Left renal pelvis (tissue), 4 donors: ENCODE data around the gene B4GALT2. TPM values are rescaled to one million over a fixed set of nuclear protein-coding genes. Genes with fewer than 3 reads are reported as not detected.

Source experiments
- DNase-seq, 4 donors: peaks; one replicate each; pipeline ENCODE4 v3.0.0-alpha.2; 2013; ENCODE audit warnings: low read depth in 4 of 4, low spot score in 3 of 4
- polyA plus RNA-seq, 4 donors: library from polyadenylated mRNA; unstranded; fragments of 120-200 nt; gene quantifications; one replicate each; pipeline ENCODE4 v1.2.1, GENCODE V29; 2013; ENCODE audit not compliant: insufficient read length in 4 of 4

The B4GALT2 gene
- polyA plus RNA-seq, 4 donors: 36.3 to 55.4 (median 41.8) TPM

DNA sequence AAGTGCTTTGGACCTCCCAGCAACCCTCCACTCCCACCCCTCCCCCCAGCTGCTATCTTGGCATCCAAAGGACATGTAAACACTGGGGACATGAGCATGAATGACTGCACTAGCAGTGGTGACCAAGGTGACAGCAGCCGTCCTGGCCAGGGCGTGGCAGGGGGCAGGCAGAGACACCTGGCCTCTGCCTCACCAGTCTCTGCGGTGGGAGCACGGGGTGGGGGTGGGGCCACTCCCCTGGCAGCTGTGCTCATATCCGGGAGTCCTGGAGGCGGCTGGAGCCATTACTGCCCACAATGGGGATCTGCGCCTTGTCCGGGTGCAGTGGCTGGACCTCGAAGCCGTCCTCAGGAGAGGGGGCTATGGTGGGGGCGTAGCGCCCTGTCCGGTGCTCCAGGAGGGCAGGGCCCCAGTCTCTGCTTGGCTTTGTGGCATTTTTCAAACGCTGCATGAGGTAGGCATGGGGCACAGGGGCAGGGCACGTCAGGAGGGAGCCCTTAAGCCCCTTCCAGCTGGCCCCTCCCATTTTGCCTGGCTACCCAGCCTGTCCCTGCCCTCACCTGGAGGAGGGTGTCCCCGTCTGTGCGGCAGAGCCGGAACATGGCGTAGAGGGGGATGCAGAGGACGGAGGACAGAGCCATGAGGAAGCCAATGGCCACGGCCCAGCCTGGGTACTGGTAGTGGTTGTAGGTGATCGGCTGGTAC lies 18.4 kb downstream of the B4GALT2 start:
- DNase-seq: no peak

DNA sequence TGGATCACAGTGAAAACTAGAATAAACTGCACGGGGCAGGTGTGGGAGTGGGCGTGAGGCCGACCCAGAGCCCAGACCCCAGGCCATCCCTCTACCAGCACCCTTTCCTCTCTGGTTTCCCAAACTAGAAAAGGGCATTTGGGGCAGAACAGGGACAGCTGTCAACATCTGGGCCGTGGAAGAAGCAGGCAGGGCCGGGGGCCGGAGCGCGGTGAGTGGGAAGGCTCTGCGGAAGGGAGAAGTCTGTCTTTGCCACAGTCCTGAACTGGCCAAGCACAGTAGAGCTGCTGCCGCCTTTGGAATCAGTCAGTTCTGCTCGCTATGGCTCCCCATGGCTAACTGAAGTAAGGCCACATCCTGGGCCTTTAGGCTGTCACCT lies 19.0 kb downstream of the B4GALT2 start:
- no peak for DNase-seq

DNA sequence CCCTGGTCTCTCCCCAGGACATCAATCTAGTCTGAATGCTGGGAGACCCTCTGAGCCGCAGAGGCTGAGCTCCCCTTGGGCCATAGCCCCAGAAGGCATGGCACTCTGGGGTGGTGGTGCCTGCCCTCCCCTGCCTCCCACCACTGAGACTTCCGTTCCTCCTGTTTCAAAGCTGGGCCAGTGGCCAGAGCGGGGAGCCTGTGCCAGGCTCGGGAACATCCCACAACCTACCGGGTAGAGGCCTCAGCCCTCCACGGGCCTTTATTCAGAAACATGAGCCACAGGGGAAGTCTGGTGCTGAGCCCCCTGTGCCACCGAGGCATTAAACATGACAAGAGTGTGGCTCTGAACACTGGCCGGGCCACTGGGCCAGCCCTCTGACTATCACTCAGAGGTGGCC lies 20.4 kb downstream of the B4GALT2 start:
- DNase-seq: no peak

DNA sequence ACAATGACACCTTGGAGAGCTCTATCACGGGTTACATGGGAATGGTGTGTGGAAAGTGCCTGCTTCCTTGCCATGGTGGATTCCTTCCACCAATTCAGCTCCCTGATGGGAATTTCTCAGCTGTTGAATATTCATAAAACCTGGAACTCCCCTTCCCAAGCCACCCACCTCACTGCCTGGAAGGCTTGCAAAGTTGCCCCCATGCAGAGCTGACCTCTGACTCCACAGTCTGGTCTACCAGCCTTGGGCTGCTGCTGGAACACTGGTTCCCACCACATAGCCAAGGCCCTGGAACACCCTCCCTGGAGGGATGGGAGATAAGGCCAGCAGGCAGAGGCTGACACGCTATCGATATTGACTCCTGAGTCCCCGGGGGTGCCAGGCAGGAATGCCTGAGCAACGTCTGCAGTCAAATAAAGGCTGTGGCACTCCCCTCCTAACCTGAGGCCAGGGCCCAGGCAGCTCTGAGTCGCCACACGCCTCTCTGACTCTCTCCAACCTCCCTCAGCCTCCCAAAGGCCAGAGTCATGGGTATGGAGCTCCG lies 21.2 kb downstream of the B4GALT2 start:
- DNase-seq: no peak

DNA sequence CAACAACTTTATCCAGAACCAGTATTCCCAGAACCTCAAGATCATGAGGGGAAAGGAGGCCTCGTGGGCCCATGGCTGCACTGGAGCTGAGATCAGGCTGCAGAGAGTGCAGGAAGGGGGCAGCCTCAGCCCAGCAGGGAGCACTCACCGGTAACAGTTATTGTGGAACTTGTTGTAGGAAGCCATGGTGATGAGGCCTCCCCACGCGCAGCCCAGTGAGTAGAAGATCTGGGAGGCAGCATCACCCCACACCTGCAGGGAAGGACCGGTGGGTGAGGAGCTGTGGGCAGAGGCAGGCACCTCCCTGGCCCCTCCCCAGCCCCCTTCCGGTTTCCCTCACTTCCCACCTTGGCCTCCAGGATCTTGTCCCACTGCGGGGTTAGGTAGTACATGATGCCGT lies 23.2 kb downstream of the B4GALT2 start:
- no peak for DNase-seq

DNA sequence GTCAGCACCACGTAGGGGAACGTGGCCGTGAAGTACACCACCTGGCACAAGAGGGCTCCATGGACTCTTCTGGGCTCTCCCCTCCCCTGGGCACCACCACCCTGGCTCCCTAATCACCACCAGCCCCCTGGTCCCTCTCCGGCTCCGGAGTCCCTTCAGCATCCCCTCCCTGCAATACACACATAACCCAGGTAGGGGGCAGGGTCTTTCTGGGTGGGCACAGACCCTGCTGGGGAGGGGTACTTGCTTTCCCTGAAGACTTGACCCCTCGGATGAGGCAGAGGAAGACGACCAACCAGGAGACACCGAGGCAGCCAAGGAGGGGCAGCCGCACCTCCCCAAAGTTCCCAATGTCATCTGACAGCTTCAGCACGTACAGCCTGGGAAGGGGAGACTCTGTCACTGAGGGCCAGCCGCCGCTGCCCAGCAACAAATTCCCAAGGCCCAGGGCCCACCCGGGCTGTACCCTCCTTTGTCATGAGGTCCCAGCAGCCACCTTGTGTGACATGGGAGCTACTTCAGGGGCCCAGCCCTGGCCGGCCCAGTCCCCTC lies 23.7 kb downstream of the B4GALT2 start:
- no peak for DNase-seq

DNA sequence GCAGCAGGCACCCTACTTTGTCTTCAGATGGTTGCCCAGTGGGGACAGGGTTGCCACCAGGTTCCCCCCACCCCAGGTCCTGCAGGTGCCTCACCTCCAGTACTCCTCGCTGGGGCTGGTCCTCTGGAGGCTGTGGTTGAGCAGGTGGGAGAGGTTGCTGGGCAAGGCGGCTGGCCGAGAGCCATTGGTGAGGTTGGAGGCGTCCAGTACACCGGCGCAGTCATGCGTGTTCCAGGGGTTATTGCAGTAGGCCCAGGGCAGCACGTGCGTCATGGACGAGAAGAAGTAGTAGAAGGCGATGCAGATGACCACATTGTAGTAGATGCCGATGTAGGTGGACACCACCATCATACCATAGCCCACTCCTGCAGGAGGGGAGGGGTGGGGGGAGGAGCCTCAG lies 29.2 kb downstream of the B4GALT2 start:
- no peak for DNase-seq

DNA sequence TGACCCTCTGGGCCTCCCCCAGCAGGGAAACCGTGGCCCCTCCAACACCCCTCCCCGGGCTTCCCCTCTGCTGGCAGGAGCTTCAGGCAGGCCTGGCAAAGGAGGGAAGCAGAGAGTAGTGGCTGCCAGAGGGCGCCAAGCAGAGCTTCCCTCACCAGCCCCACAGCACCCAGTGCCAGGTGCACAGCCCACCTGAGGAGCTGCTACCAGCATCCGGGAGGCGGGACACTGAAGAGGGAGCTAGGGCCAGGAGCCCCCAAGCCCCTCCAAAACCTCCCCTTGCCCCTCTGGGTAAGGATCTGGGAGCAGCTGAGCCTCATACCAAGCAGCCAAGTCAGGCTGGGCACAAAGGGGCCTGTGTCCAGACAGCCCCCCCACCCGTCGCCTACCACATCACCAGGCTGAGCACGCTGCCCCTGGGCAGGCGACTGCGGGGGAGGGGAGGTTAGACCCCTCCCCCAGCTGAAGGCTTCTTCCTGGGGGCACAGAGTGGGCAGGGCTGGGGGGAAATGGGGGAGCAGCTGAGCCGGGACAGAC lies 32.0 kb downstream of the B4GALT2 start:
- DNase-seq: no peak

DNA sequence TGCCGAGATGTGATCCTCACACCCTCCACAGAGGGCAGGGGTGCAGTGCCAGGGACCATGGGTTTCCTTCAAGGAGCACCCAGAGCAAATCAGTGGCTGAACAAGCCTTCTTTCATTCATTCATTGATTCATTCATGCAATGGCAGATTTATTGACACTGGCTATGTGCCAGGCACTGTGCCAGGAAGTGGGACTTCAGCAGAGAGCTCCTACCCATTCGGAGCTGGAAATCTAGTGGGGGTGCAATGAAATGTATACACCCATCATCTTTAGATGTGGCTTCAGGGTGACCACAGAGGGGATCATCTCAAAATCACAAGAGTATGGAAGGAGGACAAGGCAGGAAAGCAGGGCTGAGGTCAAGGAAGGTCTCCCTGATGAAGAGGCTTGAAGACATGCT lies 33.4 kb downstream of the B4GALT2 start:
- DNase-seq: no peak

DNA sequence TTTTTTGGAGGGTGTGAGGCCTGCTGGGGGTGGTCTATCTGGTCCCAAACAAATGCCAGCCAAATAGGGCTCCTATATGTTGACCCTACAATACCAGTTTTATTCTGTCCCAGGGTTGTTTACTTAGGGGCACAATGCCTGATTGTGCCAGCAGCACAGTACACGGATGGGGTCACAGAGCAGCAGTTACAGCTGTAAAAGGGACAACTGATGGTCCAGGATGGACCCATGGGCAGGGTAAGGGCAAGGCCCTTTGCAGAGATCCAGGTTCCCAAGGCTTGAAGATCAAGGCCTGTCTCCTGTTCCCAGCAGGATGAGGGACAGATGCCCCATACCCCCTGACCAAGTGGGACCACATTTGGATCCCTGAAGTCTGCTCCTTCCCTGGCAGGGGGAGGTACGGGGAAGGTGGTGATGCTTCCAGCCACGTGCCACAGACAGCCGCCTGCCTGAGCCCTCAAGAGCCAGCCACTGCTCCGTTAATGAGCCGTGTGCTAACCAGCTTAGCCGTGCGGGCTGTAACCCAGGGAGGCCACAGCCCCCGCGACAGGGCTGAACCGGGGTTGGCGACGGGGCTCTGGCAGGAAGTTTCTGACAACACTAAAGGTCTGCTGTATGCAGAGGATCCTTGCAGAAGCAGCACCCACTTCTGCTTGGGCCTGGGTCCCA lies 34.1 kb downstream of the B4GALT2 start:
- no peak for DNase-seq

DNA sequence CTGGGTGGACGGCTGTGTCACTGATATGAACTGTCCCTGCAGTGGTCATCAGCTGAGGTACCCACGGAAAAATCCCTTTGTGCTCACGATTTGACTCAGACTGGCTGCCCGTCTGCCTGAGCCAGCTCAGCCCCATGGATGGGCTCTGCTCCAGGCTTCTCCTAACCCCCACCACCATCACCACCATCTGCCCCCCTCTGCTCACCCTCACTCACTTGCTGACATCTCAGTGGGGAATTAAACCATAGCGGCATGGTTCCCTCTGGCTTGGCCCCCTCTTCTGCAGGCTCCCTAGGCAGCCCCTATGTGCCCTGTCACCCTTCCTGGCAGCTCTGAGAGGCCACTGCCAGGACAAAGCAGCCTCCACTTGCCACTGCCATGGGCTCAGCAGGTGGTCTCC lies 34.9 kb downstream of the B4GALT2 start:
- DNase-seq: no peak

DNA sequence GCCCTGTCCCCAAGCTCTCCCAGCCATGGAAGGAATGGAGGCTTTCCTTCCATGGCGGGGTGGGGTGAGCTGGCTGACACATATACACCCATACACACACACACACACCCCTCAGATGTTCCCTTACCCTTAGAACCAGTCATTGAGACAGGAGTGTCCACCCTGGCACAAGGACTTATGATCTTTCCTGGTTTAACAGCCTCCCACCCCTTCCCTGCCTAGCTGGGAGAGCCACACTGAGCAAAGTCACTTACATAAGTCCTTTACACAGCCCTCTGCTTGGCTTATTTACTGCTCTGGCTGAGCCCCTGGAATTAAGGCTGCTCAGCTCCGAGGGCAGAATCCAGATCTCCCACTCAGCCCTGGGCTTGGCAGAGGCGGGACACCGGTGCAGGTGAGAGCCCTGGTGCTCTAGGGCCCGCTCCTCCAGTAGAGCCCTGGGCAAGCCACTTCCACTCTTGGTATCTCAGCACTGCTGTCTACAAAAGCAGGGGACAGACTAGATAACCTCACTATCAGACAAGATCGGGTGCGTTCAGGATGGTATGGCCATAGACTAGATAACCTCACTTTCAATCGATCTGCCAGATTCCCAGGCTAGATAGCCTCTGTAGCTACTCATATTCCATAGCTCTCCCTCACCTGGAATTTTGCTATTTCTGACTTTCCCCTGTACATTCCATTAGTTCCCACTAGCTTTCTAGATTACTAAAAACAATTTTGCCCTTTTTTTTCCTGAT lies 35.5 kb downstream of the B4GALT2 start:
- no peak for DNase-seq

DNA sequence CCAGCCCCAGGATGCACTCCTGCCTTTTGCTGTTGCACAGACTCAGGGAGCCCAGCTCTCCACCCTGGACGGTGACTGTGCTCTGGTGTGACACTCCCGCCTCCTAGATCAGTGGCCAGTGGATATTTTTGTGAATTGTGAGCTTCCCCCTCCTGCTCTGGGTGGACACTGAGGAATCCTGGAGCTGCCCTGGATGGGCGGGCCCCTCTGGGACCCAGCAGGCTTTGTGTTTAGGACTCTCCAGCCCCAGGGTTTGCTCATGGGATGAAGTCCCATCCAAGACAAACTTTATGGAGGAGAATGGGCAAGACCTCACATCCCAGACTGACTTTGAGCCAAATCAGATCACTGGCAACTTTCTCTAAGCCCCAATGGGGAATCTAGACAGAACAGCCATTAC lies 36.2 kb downstream of the B4GALT2 start:
- no peak for DNase-seq

DNA sequence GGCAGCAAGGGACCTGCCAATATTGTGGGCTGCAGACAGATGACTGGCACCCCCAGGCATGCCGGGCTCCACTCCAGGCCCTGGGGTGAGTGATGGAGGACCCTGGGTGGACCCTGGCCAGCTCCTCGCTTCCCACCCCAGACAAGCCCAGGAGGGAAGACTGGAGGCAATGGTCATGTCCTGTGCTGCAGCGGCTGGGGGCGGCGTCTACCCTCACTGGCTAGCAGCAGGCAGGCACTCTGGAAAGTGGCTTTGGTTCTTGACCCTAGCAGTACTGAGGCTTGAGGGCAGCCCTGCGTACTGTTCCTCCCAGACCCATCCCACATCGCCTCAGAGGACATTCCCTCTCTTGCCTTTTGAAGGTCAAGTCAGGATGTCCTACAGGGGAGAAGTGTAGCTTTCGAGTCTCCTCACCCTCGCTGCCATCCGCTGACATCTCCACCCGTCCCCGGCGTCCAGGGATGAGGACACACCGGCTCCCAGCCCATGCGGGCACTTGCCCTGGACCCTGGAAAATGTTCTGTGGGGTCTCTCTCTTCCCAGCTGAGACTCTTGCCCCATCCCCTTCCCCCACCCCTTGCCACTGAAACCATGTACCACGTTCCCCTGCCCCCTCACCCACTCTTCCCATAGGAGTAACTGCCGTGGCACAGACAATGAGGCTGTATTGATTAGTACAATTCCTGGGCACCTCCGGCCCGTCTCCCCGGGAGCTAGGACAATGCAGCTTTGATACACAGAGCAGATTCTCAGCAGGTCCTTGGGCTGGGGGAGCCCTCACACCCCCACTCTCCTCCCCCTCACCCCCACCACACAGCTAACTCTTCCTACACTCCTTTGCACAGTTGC lies 37.3 kb downstream of the B4GALT2 start:
- DNase-seq: no peak

DNA sequence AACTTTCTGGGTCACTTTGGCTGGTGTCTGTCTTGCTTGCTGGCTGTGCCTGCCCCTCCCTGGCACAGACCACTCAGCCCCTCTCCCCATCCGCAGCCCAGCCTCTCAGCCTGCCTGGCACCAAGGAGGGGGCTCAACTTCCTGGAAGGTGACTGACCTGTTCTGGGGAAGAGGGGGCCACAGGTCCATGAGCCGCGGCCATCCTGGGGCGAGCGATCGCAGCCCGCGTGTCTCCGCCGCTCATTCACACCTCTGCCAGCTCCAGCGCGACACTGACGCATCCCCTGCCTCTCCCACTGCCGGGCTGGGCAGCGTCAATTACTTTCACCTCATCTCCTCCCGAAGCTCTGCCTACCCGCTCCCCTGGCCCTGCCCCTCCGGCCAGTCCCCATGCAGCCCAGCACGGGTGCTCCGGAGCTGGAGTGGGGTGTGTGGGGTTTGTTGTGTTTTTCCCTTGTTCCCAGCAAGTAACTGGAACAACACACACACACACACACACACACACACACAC lies 37.9 kb downstream of the B4GALT2 start:
- no peak for DNase-seq

DNA sequence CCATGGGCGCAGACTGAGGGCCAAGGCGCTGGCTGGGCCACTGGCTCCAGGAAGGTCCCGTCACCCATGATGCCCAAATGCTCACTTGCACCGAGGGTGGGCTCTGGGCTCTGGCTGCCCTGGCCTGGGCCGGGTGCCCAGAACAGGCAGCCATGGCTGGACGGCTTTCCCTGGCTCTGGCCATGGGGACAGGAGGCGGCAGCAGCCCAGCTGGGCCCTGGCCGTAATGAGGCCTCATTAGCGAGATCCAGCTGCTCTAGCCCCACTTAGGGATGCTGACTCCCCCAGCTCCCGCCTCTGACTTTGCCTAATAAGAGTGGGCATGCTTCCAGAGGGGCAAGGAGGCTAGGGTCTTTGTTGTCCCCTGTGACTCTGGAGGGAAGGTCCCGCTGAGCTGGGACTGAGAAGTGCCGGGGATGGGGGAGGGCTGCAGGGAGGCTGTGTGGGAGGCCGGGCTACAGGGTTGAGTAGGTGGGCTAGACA lies 40.5 kb downstream of the B4GALT2 start:
- DNase-seq: no peak

DNA sequence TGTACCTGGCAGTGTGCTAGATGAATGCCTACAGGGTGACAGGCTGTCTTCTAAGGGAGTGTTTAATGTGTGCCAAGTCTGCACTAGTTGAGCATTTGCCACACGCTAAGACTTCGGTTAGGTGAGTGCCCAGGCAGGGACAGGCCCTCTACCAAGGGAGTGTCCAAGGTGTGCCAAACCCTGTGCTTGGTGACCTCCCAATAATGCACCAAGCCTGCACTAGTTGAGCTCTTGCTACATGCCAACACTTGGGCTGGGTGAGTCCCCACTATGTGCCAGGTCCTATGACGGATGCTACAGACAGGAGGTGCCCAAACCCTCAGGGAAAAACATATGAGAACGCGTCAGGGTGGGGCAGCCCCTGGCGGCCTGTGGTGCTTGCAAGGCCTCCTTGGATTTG lies 41.5 kb downstream of the B4GALT2 start:
- DNase-seq: no peak

DNA sequence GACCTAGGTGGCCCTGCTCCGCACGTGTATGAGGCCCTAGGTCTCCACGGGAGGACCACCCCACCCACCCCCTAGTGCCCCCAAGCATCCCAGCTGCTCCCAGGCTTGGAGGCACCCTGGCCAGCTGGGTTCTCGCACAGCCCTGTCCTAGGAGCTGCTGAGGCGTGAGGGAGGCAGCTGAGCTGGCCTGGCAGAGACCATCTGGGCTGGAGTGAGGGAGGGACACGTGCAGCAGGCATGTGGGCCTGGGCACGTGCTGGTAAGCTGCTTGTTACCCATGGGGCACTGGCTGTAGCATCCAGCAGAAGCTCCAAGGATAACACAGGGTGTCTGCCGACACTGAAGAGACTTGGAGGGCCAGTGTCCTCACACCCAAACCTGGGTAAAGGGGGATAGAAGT lies 42.1 kb downstream of the B4GALT2 start:
- no peak for DNase-seq

DNA sequence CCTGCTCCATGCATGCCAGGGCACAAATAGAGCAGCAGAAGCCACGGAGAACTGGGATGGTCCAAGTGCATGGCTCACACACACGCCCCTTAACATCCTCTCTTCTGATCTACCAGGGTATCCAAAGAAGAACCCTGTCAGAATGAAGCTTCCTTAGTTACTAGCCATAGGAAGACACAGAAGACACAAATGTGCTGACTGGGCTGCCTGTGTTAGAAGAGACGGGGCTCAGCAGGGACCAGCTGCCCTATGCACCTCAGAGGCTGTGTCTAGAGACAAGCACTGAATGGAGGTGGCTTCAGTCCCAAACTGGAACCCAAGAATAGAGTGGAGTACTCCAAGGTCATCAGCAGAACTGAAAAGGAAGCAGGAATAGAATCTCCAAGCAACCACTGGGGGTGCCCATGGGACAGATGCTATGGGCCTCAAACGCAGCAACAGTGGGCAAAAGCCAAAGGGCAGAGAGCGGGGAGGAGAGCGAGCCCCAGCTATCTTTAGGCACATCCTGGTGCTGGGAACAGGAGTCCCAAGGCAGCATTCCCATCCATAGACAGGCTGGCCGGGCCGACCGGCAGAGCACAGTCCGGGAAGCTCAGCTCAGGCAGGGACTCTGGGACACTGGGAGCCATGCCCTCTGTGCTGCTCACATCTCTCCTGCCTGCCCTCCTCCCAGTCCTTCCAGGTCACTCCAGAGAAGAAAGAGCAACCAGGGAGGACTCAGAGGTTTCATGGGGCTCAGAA lies 42.7 kb downstream of the B4GALT2 start:
- DNase-seq: no peak
